B cell (primary cell): ENCODE measurements around the gene IFT88. TPM values are rescaled to one million over a fixed set of nuclear protein-coding genes. Genes with fewer than 3 reads are reported as not detected.

Experiments used
- ATAC-seq: fragments of 200-7000 bp; cut with Tn5 transposase; one replicate; pipeline ENCODE4 v1.10.0; 2021; ENCODE audit warnings: low read depth, mild to moderate bottlenecking, moderate number of reproducible peaks, moderate library complexity
- CTCF ChIA-PET: fragments of 350-600 bp; sonication (Branson Sonifier 250); formaldehyde crosslinking; loops from one replicate; lab custom pipeline; 2021; ENCODE audit warnings: antibody characterized with exemption, inconsistent platforms; lab: Charles Lee
- POLR2A ChIA-PET: fragments of 350-600 bp; sonication (Branson Sonifier 250); formaldehyde crosslinking; loops from one replicate; lab custom pipeline; 2021; ENCODE audit warnings: antibody characterized with exemption; lab: Charles Lee
- DNase-seq: peaks from one replicate; pipeline ENCODE4 v3.0.0; 2013
- H2AFZ ChIP-seq: 2 replicates; pipeline ENCODE4 v1.6.1; 2012; ENCODE audit warnings: mild to moderate bottlenecking, low read depth, low read length; ENCODE audit not compliant: insufficient read depth, poor library complexity, severe bottlenecking
- H3K27ac ChIP-seq, 2 donors: 1 replicate in 1 of 2; 2 replicates in 1 of 2; pipeline ENCODE4 v1.5.1; 2012 to 2013; ENCODE audit warnings: low read length in 2 of 2, mild to moderate bottlenecking in 2 of 2, moderate library complexity in 1 of 2
- H3K27me3 ChIP-seq, 4 experiments: fragments of 200-600 bp in 1 of 4; sonication (generic) in 1 of 4; replicated peaks in 1 of 4; 1 replicate in 2 of 4; 2 replicates in 2 of 4; pipeline versions ENCODE4 v1.6.1 to v1.7.0; 2013 to 2016; ENCODE audit warnings: low read length in 3 of 4, mild to moderate bottlenecking in 2 of 4, mixed read lengths in 1 of 4, moderate library complexity in 1 of 4; ENCODE audit not compliant: insufficient read depth in 4 of 4, control insufficient read depth in 3 of 4; ENCODE audit errors: control extremely low read depth in 1 of 4
- H3K36me3 ChIP-seq, 2 experiments: replicated peaks in 1 of 2; 1 replicate in 1 of 2; 2 replicates in 1 of 2; pipeline versions ENCODE4 v1.6.1 to v1.7.1; 2013; ENCODE audit warnings: low read length in 1 of 2; ENCODE audit not compliant: insufficient read depth in 2 of 2, control insufficient read depth in 1 of 2; ENCODE audit errors: control extremely low read depth in 1 of 2, extremely low read depth in 1 of 2
- H3K4me1 ChIP-seq, 2 donors: fragments of 200-600 bp in 1 of 2; sonication (generic) in 1 of 2; 1 replicate in 1 of 2; 2 replicates in 1 of 2; pipeline versions ENCODE4 v1.5.1 to v1.6.1; 2013 to 2017; ENCODE audit warnings: low read length in 2 of 2; ENCODE audit not compliant: control insufficient read depth in 2 of 2, insufficient read depth in 2 of 2
- H3K4me2 ChIP-seq: replicated peaks from 2 replicates; pipeline ENCODE3; 2012; ENCODE audit warnings: mild to moderate bottlenecking, low read depth, low read length; ENCODE audit not compliant: poor library complexity, severe bottlenecking
- H3K4me3 ChIP-seq, 5 experiments: fragments of 200-600 bp in 1 of 5; sonication (generic) in 1 of 5; 1 replicate in 3 of 5; 2 replicates in 2 of 5; pipeline versions ENCODE4 v1.5.1 to v1.7.0; 2011 to 2016; ENCODE audit warnings: low read length in 4 of 5, mild to moderate bottlenecking in 4 of 5, low read depth in 2 of 5, control low read depth in 1 of 5, moderate library complexity in 1 of 5; ENCODE audit not compliant: insufficient read depth in 1 of 5; ENCODE audit errors: control extremely low read depth in 1 of 5, extremely low read depth in 1 of 5
- H3K79me2 ChIP-seq: fragments of 200-600 bp; sonication (generic); one replicate; pipeline ENCODE4 v1.6.0; 2016; ENCODE audit warnings: low read length; ENCODE audit not compliant: control insufficient read depth, insufficient read depth
- H3K9ac ChIP-seq: fragments of 200-600 bp; sonication (generic); 2 replicates; pipeline ENCODE4 v1.6.1; 2017; ENCODE audit warnings: mild to moderate bottlenecking, low read length, moderate library complexity
- H3K9me3 ChIP-seq, 3 donors: one replicate each; pipeline versions ENCODE4 v1.6.1 to v1.7.1; 2013; ENCODE audit warnings: low read length in 2 of 3; ENCODE audit not compliant: control insufficient read depth in 2 of 3, insufficient read depth in 1 of 3; ENCODE audit errors: control extremely low read depth in 1 of 3
- H4K20me1 ChIP-seq: 2 replicates; pipeline ENCODE4 v1.6.0; 2012; ENCODE audit warnings: mild to moderate bottlenecking, low read length; ENCODE audit not compliant: insufficient read depth, control insufficient read depth, poor library complexity, severe bottlenecking
- H3K27ac Mint-ChIP-seq: one replicate; pipeline ENCODE4 v1.8.0; 2021; ENCODE audit warnings: mixed read lengths
- H3K27me3 Mint-ChIP-seq: one replicate; pipeline ENCODE4 v1.8.0; 2021; ENCODE audit warnings: mixed read lengths
- H3K4me1 Mint-ChIP-seq: one replicate; pipeline ENCODE4 v1.8.0; 2021; ENCODE audit warnings: mixed read lengths
- H3K4me3 Mint-ChIP-seq: one replicate; pipeline ENCODE4 v1.8.0; 2021; ENCODE audit warnings: mixed read lengths
- H3K9me3 Mint-ChIP-seq: one replicate; pipeline ENCODE4 v1.8.0; 2022; ENCODE audit warnings: mixed read lengths; ENCODE audit not compliant: insufficient read depth
- CTCF ChIP-seq: fragments of 200-600 bp; IDR thresholded peaks from one replicate; pipeline ENCODE4 v1.8.0; 2022; ENCODE audit warnings: antibody characterized with exemption, mild to moderate bottlenecking
- EZH2 ChIP-seq: IDR thresholded peaks from 2 replicates; pipeline ENCODE4 v1.6.1; 2012; ENCODE audit warnings: borderline replicate concordance, low read depth, mild to moderate bottlenecking, moderate library complexity, low read length; ENCODE audit not compliant: insufficient read depth, poor library complexity, severe bottlenecking
- WGBS: methylation state at CpG from one replicate; pipeline ENCODE4 v1.1.5; 2013; ENCODE audit warnings: missing lambda C conversion rate; ENCODE audit not compliant: insufficient coverage; 5-methylcytosine and 5-hydroxymethylcytosine counted together
- intact Hi-C: fragments of 100-400 bp; cut with micrococcal nuclease; formaldehyde crosslinking; loops from one replicate; pipeline ENCODE4 v1.10.0; 2022
- polyA plus RNA-seq: library from polyadenylated mRNA; depleted of rRNA; stranded (reverse); fragments of >200 nt; gene quantifications from 2 replicates; pipeline ENCODE4 v1.2.3, GENCODE V29; 2012
- small RNA-seq: library from RNA; depleted of rRNA; stranded (forward); fragments of <200 nt; gene quantifications from one replicate; pipeline ENCODE3, GENCODE V24; 2012; ENCODE audit warnings: low replicate concordance, low read depth; ENCODE audit not compliant: insufficient read length
- total RNA-seq, 2 donors: library from RNA; stranded (reverse); fragments of 120-200 nt in 1 of 2; gene quantifications; 1 replicate in 1 of 2; 2 replicates in 1 of 2; pipeline versions ENCODE4 v1.2.3 to v1.2.4, GENCODE V29; 2013 to 2022

IFT88 gene
- total and polyA plus RNA-seq, 2 donors (not counting 1 experiment from before 2014, with no cell fraction given), result 8.0 to 23.3 TPM

- CTCF ChIA-PET, result interaction anchor here (0.6 kb wide), 1 partner anchor 12 kb away, joined by 3 read pairs; no protein-coding TSS in a partner anchor
- intact Hi-C loops, result no loop called here
Measured at GRCh38 chr13:20740021-20740420, 173.1 kb downstream of the IFT88 start.

More at GRCh38 chr13:20740021-20740420, 173.1 kb downstream of the IFT88 start:
- no peaks in the 10 kb centered on the region for H3K4me1 ChIP-seq
- Mint-ChIP-seq H3K27me3 (no peaks in the 10 kb centered on the region), H3K27ac (no peak overlapping the region), H3K4me1 (no peaks in the 10 kb centered on the region), H3K9me3 (peaks cover 2% of the 10 kb centered on the region), H3K4me3 (no peak overlapping the region)
- TF ChIP-seq EZH2 (no peak), CTCF (no peak)
- H2AFZ ChIP-seq, result no peak overlapping the region
- no peak overlapping the region for H3K27ac ChIP-seq
- DNase-seq, result no peak
- H3K36me3 ChIP-seq, result no peaks in the 10 kb centered on the region
- no peaks in the 10 kb centered on the region for H3K79me2 ChIP-seq
- H3K9ac ChIP-seq, result no peak overlapping the region
- H3K27me3 ChIP-seq, result no peaks in the 10 kb centered on the region
- no peak for ATAC-seq
- H3K9me3 ChIP-seq, result peaks cover 0 to 11% (median 0%) of the 10 kb centered on the region in 3 donors
- H3K4me2 ChIP-seq, result no peak overlapping the region
- H4K20me1 ChIP-seq, result no peaks in the 10 kb centered on the region
- WGBS, result 97% methylated on average over 22 of the region's 22 CpGs
- POLR2A ChIA-PET, result no interaction called here
- no peak overlapping the region for H3K4me3 ChIP-seq

Small RNA genes within 50 kb of the gene (small RNA-seq; reads per million reads assigned to genes)
- gene RNU2-7P, result 0.95 reads per million

Other genes starting within 250 kb of the IFT88 start
- 6.5 and 11.8 TPM in 2 replicates for gene CRYL1, start 41.3 kb upstream of the IFT88 start, total RNA-seq
- 12.6 and 15.1 TPM in 2 replicates for gene CRYL1, start 41.3 kb upstream of the IFT88 start, polyA plus RNA-seq
- not detected in 2 replicates for gene IL17D, start 136.5 kb downstream of the IFT88 start, total RNA-seq
- gene IL17D, start 136.5 kb downstream of the IFT88 start, polyA plus RNA-seq, result 0.09 TPM in 1 of 2 replicates, not detected in the other
- gene EEF1AKMT1, start 206.8 kb downstream of the IFT88 start, total RNA-seq, result 4.1 and 4.9 TPM in 2 replicates
- 2.7 and 2.9 TPM in 2 replicates for gene EEF1AKMT1, start 206.8 kb downstream of the IFT88 start, polyA plus RNA-seq